Measurements from ENCODE around the gene RABL2B.

The RABL2B gene

GRCh38 chr22:50725597-50725996, 57.8 kb downstream of the RABL2B start:
- no peaks in the 10 kb centered on the region for H3K36me3 ChIP-seq
- peaks cover 9% of the 10 kb centered on the region for H3K27me3 ChIP-seq
- H3K9me3 ChIP-seq = no peaks in the 10 kb centered on the region; the same call in 1 of the 2 replicates
- DNase-seq = no peak
- H3K4me3 ChIP-seq (ENCODE audit: low read depth, low read length) = no peak overlapping the region
- H3K4me1 ChIP-seq = no peaks in the 10 kb centered on the region
- TF ChIP-seq CTCF (IDR thresholded peaks at IDR 0.05; ENCODE audit: low read depth, low read length) = no peak

GRCh38 chr22:50724616-50725015, 58.8 kb downstream of the RABL2B start:
- Histone ChIP-seq H3K27me3 (peaks cover 19% of the 10 kb centered on the region), H3K36me3 (no peaks in the 10 kb centered on the region), H3K4me3 (ENCODE audit: low read depth, low read length) (no peak overlapping the region), H3K9me3 (no peaks in the 10 kb centered on the region; the same call in 1 of the 2 replicates), H3K4me1 (no peaks in the 10 kb centered on the region)
- DNase-seq = no peak
- no peak for TF ChIP-seq CTCF (IDR thresholded peaks at IDR 0.05; ENCODE audit: low read depth, low read length)

- H3K36me3 ChIP-seq = no peaks in the 10 kb centered on the region
- H3K9me3 ChIP-seq = no peaks in the 10 kb centered on the region; the same call in 1 of the 2 replicates
- no peaks in the 10 kb centered on the region for H3K4me1 ChIP-seq
- H3K27me3 ChIP-seq = peaks cover 25% of the 10 kb centered on the region
- DNase-seq = no peak
- no peak overlapping the region for H3K4me3 ChIP-seq (ENCODE audit: low read depth, low read length)
- no peak for TF ChIP-seq CTCF (IDR thresholded peaks at IDR 0.05; ENCODE audit: low read depth, low read length)
Observed at GRCh38 chr22:50723991-50724390, 59.4 kb downstream of the RABL2B start.

DNA sequence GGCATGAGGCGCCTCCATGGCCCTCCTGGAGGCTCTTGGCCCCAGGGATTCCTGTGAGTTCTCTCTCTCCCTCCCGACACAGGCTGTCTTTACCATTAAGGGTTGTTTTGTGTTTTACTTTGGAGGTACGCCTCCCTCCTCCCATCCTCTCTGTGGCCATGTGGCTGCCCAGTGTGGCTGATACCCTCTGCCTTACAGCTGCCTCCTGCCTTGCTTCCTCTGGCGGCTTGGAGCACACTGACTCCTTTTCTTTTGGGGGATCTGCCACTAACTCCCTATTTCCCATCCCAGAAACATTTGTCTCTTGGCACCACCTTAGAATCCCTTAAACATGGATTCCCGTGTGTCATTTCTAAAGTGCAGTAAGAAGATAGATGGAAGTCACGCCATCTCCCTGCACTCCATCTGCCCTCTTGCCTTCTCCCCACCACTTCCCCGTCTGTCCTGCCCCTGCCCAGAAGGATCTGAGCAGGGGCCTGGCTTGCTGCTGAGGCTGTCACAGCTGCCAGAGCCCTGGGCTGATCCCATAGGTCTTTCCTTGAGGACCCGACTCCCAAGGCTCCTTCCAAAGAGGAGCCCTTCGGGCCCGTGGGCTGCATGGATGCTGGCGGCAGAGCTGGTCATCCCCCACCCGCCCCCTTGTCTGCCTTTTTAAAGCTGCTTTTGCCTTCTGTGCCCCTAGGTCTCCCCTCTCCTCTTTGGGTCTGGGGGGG, 60.6 kb downstream of the RABL2B start:
- Histone ChIP-seq H3K27me3 (peaks cover 25% of the 10 kb centered on the region), H3K9me3 (no peaks in the 10 kb centered on the region; the same call in 1 of the 2 replicates), H3K4me3 (ENCODE audit: low read depth, low read length) (no peak overlapping the region), H3K36me3 (no peaks in the 10 kb centered on the region), H3K4me1 (no peaks in the 10 kb centered on the region)
- TF ChIP-seq CTCF (IDR thresholded peaks at IDR 0.05; ENCODE audit: low read depth, low read length) = no peak
- no peak for DNase-seq

- Histone ChIP-seq H3K36me3 (no peaks in the 10 kb centered on the region), H3K4me1 (no peaks in the 10 kb centered on the region), H3K9me3 (no peaks in the 10 kb centered on the region; the same call in 1 of the 2 replicates), H3K27me3 (peaks cover 25% of the 10 kb centered on the region), H3K4me3 (ENCODE audit: low read depth, low read length) (no peak overlapping the region)
- TF ChIP-seq CTCF (IDR thresholded peaks at IDR 0.05; ENCODE audit: low read depth, low read length) = no peak
- no peak for DNase-seq
Observed at GRCh38 chr22:50722048-50722701, 61.3 kb downstream of the RABL2B start.
